OCI-LY3 (cell line): ENCODE measurements around the gene BUB1.
"Not testable (repeated sequence)": the region's sequence is repeated elsewhere in the genome, so short reads cannot be mapped to it uniquely, and the experiment has no call there.

ENCODE experiments used
- H2AFZ ChIP-seq: fragments of 200-600, 300-600 bp; shearing (Covaris generic); 2 replicates; pipeline ENCODE4 v1.6.0; 2014; ENCODE audit warnings: antibody characterized with exemption, low read depth, low read length
- H3K27ac ChIP-seq: fragments of 200-600, 300-600 bp; sonication (generic); 2 replicates; pipeline ENCODE4 v1.5.1; 2014; ENCODE audit warnings: mild to moderate bottlenecking, low read length, moderate library complexity, mixed read lengths
- H3K27me3 ChIP-seq: fragments of 200-600, 300-600 bp; sonication (generic); 2 replicates; pipeline ENCODE4 v1.6.1; 2014; ENCODE audit warnings: low read depth, low read length, mixed read lengths
- H3K36me3 ChIP-seq: fragments of 200-600, 300-600 bp; sonication (generic); replicated peaks from 2 replicates; pipeline ENCODE3; 2014; ENCODE audit warnings: low read depth, low read length, mixed read lengths
- H3K4me1 ChIP-seq: fragments of 300-600, 200-600 bp; sonication (generic); 2 replicates; pipeline ENCODE4 v1.6.1; 2014; ENCODE audit warnings: low read length, mixed read lengths
- H3K4me2 ChIP-seq: fragments of 200-600, 300-600 bp; sonication (generic); 2 replicates; pipeline ENCODE4 v1.6.1; 2014; ENCODE audit warnings: low read length, mixed read lengths
- H3K4me3 ChIP-seq: fragments of 300-600, 200-600 bp; sonication (generic); 2 replicates; pipeline ENCODE4 v1.5.1; 2014; ENCODE audit warnings: antibody characterized with exemption, mild to moderate bottlenecking, low read length, moderate library complexity
- H3K79me2 ChIP-seq: fragments of 300-600, 200-600 bp; shearing (Covaris generic); 2 replicates; pipeline ENCODE4 v1.6.1; 2014; ENCODE audit warnings: mild to moderate bottlenecking, low read length, mixed read lengths
- H3K9ac ChIP-seq: fragments of 300-600, 200-600 bp; shearing (Covaris generic); 2 replicates; pipeline ENCODE4 v1.6.0; 2014; ENCODE audit warnings: mild to moderate bottlenecking, low read length, moderate library complexity
- H3K9me3 ChIP-seq: fragments of 200-600, 300-600 bp; shearing (Covaris generic); 2 replicates; pipeline ENCODE4 v1.6.1; 2014; ENCODE audit warnings: low read length, mixed read lengths; ENCODE audit not compliant: insufficient read depth
- H4K20me1 ChIP-seq: fragments of 200-600, 300-600 bp; sonication (generic); 2 replicates; pipeline ENCODE4 v1.6.1; 2016; ENCODE audit warnings: low read length, mixed read lengths; ENCODE audit not compliant: insufficient read depth
- EZH2phosphoT487 ChIP-seq: fragments of 200-600 bp; shearing (Covaris generic); IDR thresholded peaks from 2 replicates; pipeline ENCODE4 v1.6.1; 2018; ENCODE audit warnings: antibody characterized with exemption, mixed run types, low read depth
- TF ChIP-seq, protein P1 (sequence below): fragments of 200-600, 300-600 bp; sonication (generic); IDR thresholded peaks from 2 replicates; pipeline ENCODE4 v1.5.1; 2014; ENCODE audit warnings: antibody characterized with exemption, low read length, low read depth

BUB1 gene

DNA sequence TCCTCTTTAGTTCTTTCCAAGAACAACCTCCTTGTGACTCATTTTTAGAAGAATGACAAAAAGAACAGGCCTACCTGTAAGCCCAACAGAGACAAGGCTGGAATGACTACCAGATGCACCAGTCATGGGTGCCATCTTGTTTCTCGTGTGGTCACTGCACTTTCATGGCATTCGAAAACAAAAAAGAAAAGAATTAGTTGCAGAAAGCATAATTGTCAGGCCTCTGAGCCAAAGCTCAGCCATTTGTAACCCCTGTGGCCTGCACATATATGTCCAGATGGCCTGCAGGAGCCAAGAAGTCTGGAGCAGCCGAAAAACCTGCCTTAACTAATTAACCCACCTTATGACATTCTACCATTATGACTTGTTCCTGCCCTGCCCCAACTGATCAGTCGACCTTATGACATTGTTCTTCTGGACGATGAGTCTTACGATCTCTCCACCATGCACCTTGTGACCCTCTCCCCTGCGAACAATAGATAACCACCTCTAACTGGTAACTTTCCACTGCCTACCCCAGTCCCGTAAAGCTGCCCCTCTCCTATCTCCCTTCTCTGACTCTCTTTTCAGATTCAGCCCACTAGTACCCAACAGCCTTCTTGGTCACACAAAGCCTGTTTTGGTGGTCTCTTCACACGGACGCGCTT is 13.9 kb upstream of the BUB1 start:
- no peak overlapping the region for H3K4me3 ChIP-seq
- no peaks in the 10 kb centered on the region for H3K79me2 ChIP-seq
- no peaks in the 10 kb centered on the region for H4K20me1 ChIP-seq
- H3K9me3 ChIP-seq = 0 out of 2 replicates have a peak, but pooled peaks cover 4% of the 10 kb centered on the region
- no peaks in the 10 kb centered on the region for H3K36me3 ChIP-seq
- H3K4me2 ChIP-seq = no peak overlapping the region
- no peak overlapping the region for H3K9ac ChIP-seq
- H3K27ac ChIP-seq = no peak overlapping the region
- peaks cover 7% of the 10 kb centered on the region; the same call in 1 of the 2 replicates for H3K27me3 ChIP-seq
- no peaks in the 10 kb centered on the region for H3K4me1 ChIP-seq
- no peak overlapping the region for H2AFZ ChIP-seq
- TF ChIP-seq EZH2phosphoT487 = no peak
- TF ChIP-seq, protein P1, sequence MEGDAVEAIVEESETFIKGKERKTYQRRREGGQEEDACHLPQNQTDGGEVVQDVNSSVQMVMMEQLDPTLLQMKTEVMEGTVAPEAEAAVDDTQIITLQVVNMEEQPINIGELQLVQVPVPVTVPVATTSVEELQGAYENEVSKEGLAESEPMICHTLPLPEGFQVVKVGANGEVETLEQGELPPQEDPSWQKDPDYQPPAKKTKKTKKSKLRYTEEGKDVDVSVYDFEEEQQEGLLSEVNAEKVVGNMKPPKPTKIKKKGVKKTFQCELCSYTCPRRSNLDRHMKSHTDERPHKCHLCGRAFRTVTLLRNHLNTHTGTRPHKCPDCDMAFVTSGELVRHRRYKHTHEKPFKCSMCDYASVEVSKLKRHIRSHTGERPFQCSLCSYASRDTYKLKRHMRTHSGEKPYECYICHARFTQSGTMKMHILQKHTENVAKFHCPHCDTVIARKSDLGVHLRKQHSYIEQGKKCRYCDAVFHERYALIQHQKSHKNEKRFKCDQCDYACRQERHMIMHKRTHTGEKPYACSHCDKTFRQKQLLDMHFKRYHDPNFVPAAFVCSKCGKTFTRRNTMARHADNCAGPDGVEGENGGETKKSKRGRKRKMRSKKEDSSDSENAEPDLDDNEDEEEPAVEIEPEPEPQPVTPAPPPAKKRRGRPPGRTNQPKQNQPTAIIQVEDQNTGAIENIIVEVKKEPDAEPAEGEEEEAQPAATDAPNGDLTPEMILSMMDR = no peak

GRCh38 chr2:110690083-110690965 is 12.5 kb upstream of the BUB1 start:
- Histone ChIP-seq H3K4me3 (no peak overlapping the region), H3K4me1 (no peaks in the 10 kb centered on the region), H3K27ac (no peak overlapping the region), H3K9ac (no peak overlapping the region), H2AFZ (no peak overlapping the region), H3K27me3 (peaks cover 14% of the 10 kb centered on the region; the same call in 1 of the 2 replicates), H3K79me2 (no peaks in the 10 kb centered on the region), H3K9me3 (0 out of 2 replicates have a peak, but pooled peaks cover 4% of the 10 kb centered on the region), H4K20me1 (no peaks in the 10 kb centered on the region), H3K4me2 (no peak overlapping the region), H3K36me3 (no peaks in the 10 kb centered on the region)
- TF ChIP-seq, protein P1 = no peak
- no peak for TF ChIP-seq EZH2phosphoT487

DNA sequence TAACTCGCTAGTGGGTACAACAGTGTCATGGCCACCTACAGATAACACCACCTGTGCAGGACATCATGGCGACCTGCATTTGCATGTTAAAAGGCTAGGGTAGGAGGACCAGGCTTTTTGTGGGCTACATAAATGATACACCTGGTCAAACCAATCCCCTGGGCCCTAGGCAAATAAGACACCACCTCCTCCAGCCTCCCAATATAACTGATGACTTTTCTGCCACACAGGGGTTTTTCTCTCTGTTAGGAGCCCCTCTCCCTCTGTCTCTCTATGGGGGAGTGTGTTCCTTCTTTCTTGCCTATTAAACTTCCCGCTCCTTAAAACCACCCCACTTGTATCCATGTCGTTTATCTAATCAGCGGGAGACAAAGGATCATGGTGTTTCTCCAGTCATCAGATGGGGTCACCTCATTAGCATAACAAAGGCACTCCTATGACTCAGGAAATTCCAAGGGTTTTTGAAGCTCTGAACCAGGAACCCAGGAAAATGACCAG is 10.8 kb upstream of the BUB1 start:
- no peaks in the 10 kb centered on the region for H3K4me1 ChIP-seq
- H3K27ac ChIP-seq = no peak overlapping the region
- H3K4me3 ChIP-seq = no peak overlapping the region
- no peak overlapping the region for H3K4me2 ChIP-seq
- no peak overlapping the region for H3K9ac ChIP-seq
- H2AFZ ChIP-seq = no peak overlapping the region
- H3K36me3 ChIP-seq = no peaks in the 10 kb centered on the region
- TF ChIP-seq EZH2phosphoT487 = no peak
- TF ChIP-seq, protein P1 = no peak
- 0 out of 2 replicates have a peak, but pooled peaks cover 4% of the 10 kb centered on the region for H3K9me3 ChIP-seq
- H4K20me1 ChIP-seq = no peaks in the 10 kb centered on the region
- H3K79me2 ChIP-seq = no peaks in the 10 kb centered on the region
- peaks cover 31% of the 10 kb centered on the region for H3K27me3 ChIP-seq

DNA sequence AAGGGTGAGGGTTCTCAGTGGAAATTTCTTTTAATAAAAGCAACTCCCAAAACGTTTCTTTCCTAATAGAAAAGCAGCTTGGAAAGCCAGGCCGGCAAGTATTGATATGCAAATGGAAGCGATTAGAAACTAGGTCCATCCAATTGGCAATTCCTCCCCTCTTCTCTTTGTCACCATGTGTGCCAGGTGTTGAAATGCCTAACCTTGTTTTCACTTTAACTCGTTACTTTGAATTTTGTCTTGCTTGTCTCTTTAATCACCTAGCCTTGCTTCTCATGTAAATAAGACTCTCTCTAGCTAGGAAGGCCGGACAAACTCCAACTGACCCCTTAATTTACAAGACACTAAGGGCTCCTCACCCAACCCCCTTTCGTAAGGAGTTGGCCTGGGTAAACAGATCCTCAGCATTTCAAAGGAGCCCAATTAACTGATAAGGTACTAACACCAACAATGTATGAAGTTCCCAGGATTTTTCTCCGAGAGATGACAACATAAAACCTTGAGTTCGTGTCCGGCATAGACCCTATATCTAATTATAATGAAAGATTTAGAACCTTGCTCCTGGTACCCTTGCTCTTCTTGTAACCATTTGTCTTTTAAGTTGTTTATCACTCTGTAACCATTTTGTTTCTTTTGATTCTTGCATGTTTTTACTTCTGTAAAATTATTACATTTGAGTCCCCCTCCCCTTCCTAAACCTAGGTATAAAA is 10.1 kb upstream of the BUB1 start:
- H3K9ac ChIP-seq, H3K36me3 ChIP-seq, H3K79me2 ChIP-seq, H4K20me1 ChIP-seq, H3K27ac ChIP-seq, H2AFZ ChIP-seq, H3K9me3 ChIP-seq, H3K4me2 ChIP-seq, H3K4me1 ChIP-seq, H3K4me3 ChIP-seq: not testable (repeated sequence)
- peaks cover 35% of the 10 kb centered on the region for H3K27me3 ChIP-seq
